HEK293T (cell line): ENCODE measurements around the gene LIN28B.
"Not testable (repeated sequence)": the region's sequence is repeated elsewhere in the genome, so short reads cannot be mapped to it uniquely, and the experiment has no call there.

Experiments
- CTCF ChIA-PET: fragments of 350-600 bp; formaldehyde crosslinking; extraction: SDS; loops from one replicate; lab custom pipeline; 2021; ENCODE audit warnings: antibody characterized with exemption, inconsistent platforms; lab: Yijun Ruan, JAX
- POLR2A ChIA-PET: fragments of 350-600 bp; formaldehyde crosslinking; extraction: SDS; loops from one replicate; lab custom pipeline; 2020; ENCODE audit warnings: antibody characterized with exemption, inconsistent platforms; lab: Yijun Ruan, JAX
- DNase-seq: peaks from one replicate; pipeline ENCODE4 v3.0.0; 2012; ENCODE audit warnings: mixed read lengths; ENCODE audit errors: extremely low spot score
- ARNT ChIP-seq: fragments of 450-650 bp; IDR thresholded peaks from 2 replicates; pipeline ENCODE4 v1.6.1; 2017; ENCODE audit warnings: mild to moderate bottlenecking
- BHLHE40 ChIP-seq: fragments of 450-650 bp; IDR thresholded peaks from 2 replicates; pipeline ENCODE4 v1.6.1; 2016; ENCODE audit warnings: mild to moderate bottlenecking, moderate library complexity, borderline replicate concordance
- CTBP1 ChIP-seq: fragments of 450-650 bp; IDR thresholded peaks from 2 replicates; pipeline ENCODE4 v1.6.1; 2016; ENCODE audit warnings: borderline replicate concordance
- ELF4 ChIP-seq: fragments of 450-650 bp; IDR thresholded peaks from 2 replicates; pipeline ENCODE4 v1.6.1; 2017; ENCODE audit warnings: antibody characterized with exemption
- FOXA1 ChIP-seq: fragments of 450-650 bp; IDR thresholded peaks from 2 replicates; pipeline ENCODE4 v1.6.1; 2016; ENCODE audit warnings: mild to moderate bottlenecking
- FOXK2 ChIP-seq: fragments of 450-650 bp; IDR thresholded peaks from 2 replicates; pipeline ENCODE4 v1.6.1; 2016; ENCODE audit warnings: mild to moderate bottlenecking
- FOXM1 ChIP-seq: fragments of 450-650 bp; IDR thresholded peaks from 2 replicates; pipeline ENCODE4 v1.6.1; 2017; ENCODE audit warnings: mild to moderate bottlenecking, borderline replicate concordance
- HDGF ChIP-seq: fragments of 450-650 bp; IDR thresholded peaks from 2 replicates; pipeline ENCODE4 v1.6.1; 2017; ENCODE audit warnings: antibody characterized with exemption, borderline replicate concordance
- L3MBTL2 ChIP-seq: fragments of 450-650 bp; conservative IDR thresholded peaks from 2 replicates; pipeline ENCODE4 v1.6.1; 2016; ENCODE audit warnings: mild to moderate bottlenecking
- LEF1 ChIP-seq: fragments of 450-650 bp; IDR thresholded peaks from 2 replicates; pipeline ENCODE4 v1.6.1; 2017; ENCODE audit warnings: mild to moderate bottlenecking, borderline replicate concordance
- NFRKB ChIP-seq: fragments of 450-650 bp; IDR thresholded peaks from 2 replicates; pipeline ENCODE4 v1.6.1; 2016; ENCODE audit warnings: mild to moderate bottlenecking, moderate library complexity
- SP1 ChIP-seq: fragments of 450-650 bp; IDR thresholded peaks from 2 replicates; pipeline ENCODE4 v1.6.1; 2017
- SUZ12 ChIP-seq: fragments of 450-650 bp; IDR thresholded peaks from 2 replicates; pipeline ENCODE4 v1.6.1; 2016; ENCODE audit warnings: mild to moderate bottlenecking
- TARDBP ChIP-seq: fragments of 450-650 bp; IDR thresholded peaks from 2 replicates; pipeline ENCODE4 v1.6.1; 2016
- ZNF384 ChIP-seq: fragments of 450-650 bp; IDR thresholded peaks from 2 replicates; pipeline ENCODE4 v1.6.1; 2016
- TF ChIP-seq, protein P1 (sequence below): fragments of 450-650 bp; IDR thresholded peaks from 2 replicates; pipeline ENCODE4 v1.6.1; 2016

The LIN28B gene

DNA sequence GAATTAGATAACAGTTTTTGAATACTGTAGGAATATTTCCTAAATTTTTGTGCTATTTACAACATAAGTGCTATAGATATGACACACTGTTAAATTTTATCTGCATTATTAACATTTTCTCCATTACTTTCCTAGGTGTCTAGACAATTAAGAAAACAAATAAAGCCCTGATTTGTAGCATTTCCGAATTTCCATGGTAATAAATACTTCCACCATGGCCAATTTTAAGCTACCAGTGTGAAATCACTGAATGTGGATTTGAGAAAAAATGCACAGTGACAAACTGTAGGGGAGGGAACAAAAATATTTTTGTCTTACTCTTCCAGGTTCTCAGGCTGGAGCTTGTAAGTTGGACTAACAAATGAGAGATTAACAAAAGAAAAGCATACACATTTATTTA is 27.9 kb downstream of the LIN28B start:
- CTCF ChIA-PET: no interaction called here
- no peak for TF ChIP-seq FOXK2
- DNase-seq: no peak
- POLR2A ChIA-PET: no interaction called here

DNA sequence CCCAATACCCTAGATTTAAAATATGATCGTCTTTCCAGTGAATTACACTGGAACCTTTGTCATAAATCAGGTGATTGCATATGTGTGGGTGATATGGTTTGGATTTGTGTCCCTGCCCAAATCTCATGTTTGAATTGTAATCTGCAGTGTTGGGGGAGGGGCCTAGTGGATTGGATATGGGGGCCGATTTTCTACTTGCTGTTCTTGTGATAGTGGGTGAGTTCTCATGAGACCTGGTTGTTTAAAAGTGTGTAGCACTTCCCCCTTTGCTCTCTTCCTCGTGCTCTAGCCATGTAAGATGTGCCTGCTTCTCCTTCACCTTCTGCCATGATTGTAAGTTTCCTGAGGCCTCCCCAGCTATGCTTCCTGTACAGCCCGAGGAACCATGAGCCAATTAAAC is 29.0 kb downstream of the LIN28B start:
- CTCF ChIA-PET, POLR2A ChIA-PET, DNase-seq: not testable (repeated sequence)

DNA sequence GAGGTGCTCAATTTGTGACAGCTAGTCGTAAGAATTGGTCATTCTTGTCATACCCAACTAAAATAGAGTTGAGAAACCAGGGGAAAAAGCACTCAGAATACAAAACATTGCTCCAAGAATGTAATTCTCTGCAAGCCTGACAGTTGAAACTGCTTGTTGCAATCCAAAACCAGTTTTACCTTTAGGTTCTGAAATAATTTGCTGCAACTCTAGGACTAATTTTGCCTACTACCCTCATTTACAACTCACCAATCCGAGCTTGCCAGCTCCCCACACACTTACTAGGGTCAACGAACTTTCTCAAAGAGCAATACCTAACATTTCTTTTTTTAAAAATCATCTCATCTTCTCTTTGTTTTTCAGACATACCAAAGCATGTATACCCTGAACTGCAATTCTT is 29.7 kb downstream of the LIN28B start:
- TF ChIP-seq FOXM1: no peak
- no peak for TF ChIP-seq HDGF
- no peak for TF ChIP-seq SP1
- no peak for TF ChIP-seq ZNF384
- TF ChIP-seq TARDBP: no peak
- no peak for TF ChIP-seq FOXA1
- TF ChIP-seq L3MBTL2: no peak
- TF ChIP-seq, protein P1, sequence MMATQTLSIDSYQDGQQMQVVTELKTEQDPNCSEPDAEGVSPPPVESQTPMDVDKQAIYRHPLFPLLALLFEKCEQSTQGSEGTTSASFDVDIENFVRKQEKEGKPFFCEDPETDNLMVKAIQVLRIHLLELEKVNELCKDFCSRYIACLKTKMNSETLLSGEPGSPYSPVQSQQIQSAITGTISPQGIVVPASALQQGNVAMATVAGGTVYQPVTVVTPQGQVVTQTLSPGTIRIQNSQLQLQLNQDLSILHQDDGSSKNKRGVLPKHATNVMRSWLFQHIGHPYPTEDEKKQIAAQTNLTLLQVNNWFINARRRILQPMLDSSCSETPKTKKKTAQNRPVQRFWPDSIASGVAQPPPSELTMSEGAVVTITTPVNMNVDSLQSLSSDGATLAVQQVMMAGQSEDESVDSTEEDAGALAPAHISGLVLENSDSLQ: no peak
- no peak for TF ChIP-seq BHLHE40
- no peak for TF ChIP-seq ARNT
- no peak for TF ChIP-seq LEF1
- no peak for TF ChIP-seq SUZ12
- DNase-seq: no peak
- POLR2A ChIA-PET: no interaction called here
- CTCF ChIA-PET: no interaction called here

DNA sequence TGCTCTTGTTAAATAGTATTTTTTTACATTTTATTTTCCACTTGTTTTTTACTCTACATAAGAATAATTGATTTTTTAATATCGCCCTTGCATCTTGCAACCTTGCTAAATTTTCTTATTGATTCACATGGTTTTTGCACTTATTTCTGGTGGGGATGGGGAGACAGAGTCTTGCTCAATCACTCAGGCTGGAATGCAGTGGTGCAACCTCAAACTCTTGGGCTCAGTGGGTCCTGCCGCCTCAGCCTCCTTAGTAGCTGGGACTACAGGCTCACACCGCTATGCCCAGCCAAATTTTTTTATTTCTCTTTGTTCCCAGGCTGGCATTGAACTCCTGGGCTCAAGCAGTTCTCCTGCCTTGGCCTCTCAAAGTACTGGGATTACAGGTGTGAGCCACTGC is 30.3 kb downstream of the LIN28B start:
- TF ChIP-seq ELF4 (no peak), FOXK2 (no peak), NFRKB (no peak), CTBP1 (no peak), ARNT (no peak), LEF1 (no peak), L3MBTL2 (no peak)
- TF ChIP-seq, protein P1: no peak

DNA sequence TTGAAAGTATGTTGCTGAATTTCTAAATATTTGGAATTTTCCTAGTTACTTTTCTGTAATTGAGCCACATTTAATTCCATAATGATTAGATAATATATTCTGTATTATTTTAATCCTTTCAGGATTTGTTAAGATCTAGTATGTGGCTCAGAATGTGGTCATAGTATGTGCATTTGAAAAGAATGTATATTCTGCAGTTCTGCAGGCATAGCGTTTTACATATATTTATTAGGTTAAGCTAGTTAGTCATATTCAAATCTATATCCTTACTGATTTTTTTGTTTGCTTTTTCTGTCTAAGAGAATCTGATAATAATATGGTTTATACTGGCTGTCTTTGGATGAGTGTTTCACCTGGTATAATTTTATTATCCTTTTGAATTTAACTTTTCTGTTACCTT is 33.2 kb downstream of the LIN28B start:
- POLR2A ChIA-PET: no interaction called here
- no peak for DNase-seq
- CTCF ChIA-PET: interaction anchor here (0.6 kb wide), 1 partner anchor 1908 kb away, joined by 4 read pairs; no protein-coding TSS in a partner anchor
- TF ChIP-seq TARDBP: no peak
- TF ChIP-seq L3MBTL2: no peak
- no peak for TF ChIP-seq LEF1
- TF ChIP-seq CTBP1: no peak
- TF ChIP-seq FOXM1: no peak
- no peak for TF ChIP-seq FOXA1
- no peak for TF ChIP-seq SUZ12
- TF ChIP-seq NFRKB: no peak
- no peak for TF ChIP-seq ZNF384
- TF ChIP-seq FOXK2: no peak
- TF ChIP-seq, protein P1: no peak

More for the DNA sequence above, 30.3 kb downstream of the LIN28B start:
- CTCF ChIA-PET: no interaction called here
- DNase-seq: no peak
- POLR2A ChIA-PET: no interaction called here

DNA sequence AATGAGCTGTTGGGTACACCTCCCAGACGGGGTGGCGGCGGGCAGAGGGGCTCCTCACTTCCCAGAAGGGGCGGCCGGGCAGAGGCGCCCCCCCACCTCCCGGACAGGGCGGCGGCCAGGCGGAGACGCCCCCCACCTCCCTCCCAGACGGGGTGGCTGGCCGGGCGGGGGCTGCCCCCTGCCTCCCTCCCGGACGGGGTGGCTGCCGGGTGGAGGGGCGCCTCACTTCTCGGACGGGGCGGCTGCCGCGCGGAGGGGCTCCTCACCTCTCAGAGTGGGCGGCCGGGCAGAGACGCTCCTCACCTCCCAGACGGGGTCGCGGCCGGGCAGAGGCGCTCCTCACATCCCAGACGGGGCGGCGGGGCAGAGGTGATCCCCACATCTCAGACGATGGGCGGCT is 34.2 kb downstream of the LIN28B start:
- CTCF ChIA-PET, POLR2A ChIA-PET, DNase-seq: not testable (repeated sequence)

DNA sequence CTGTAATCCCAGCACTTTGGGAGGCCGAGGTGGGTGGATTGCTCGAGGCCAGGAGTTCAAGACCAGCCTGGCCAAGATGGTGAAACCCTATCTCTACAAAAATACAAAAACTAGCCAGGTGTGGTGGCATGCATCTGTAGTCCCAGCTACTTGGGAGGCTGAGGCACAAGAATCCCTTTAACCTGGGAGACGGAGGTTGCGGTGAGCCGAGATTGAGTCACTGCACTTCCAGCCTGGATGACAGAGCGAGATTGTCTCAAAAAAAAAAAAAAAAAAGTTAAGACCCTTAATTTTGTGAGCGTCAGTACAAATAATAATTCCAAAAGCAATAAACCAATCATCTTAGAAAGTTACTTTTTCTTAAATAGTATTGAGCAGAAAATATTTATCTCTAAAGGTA is 36.7 kb downstream of the LIN28B start:
- CTCF ChIA-PET, POLR2A ChIA-PET, DNase-seq: not testable (repeated sequence)

DNA sequence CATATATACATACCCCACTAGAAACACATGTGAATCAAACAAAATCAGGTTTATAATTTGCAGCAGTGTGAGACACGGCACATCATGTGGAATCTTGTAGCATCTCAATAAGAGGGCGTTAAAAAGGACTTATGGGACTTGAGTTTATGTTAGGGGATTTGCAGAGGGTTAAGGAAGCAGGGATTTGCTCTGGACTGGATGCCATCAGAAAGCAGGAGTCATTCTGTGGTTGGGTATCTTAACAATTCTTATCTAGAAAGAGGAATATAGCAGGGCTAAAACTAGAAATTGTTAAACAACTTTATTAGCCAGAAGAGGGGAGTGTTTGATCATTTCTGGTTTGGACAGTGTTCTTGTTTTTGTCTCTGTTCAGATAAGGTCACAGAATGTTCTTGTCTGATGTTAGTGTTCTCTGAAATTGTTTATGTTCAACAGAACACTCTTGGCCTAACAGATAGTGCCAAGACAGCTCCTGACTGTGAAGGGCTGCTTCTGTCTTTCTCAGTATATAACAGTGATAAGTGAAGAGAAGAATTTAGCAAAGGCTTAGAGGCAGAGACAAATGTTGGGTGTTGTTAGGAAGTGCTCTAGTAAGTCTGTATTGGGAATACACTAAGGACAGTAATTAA is 39.2 kb downstream of the LIN28B start:
- CTCF ChIA-PET: no interaction called here
- no peak for DNase-seq

More for the DNA sequence above, 39.2 kb downstream of the LIN28B start:
- TF ChIP-seq CTBP1: no peak
- TF ChIP-seq L3MBTL2: no peak
- TF ChIP-seq SP1: no peak
- no peak for TF ChIP-seq FOXA1
- no peak for TF ChIP-seq SUZ12
- no peak for TF ChIP-seq FOXK2
- TF ChIP-seq LEF1: no peak
- TF ChIP-seq FOXM1: no peak
- no peak for TF ChIP-seq BHLHE40
- TF ChIP-seq ELF4: no peak
- no peak for TF ChIP-seq TARDBP
- POLR2A ChIA-PET: no interaction called here
